NCI-H1092 treated with DMSO at 0.1 percent for 48 hours (cell line): ENCODE results near the gene JDP2.
A peak's percentile ranks its signal among the peaks of the same experiment; 100 is the strongest.
"Not testable (repeated sequence)": the region's sequence is repeated elsewhere in the genome, so short reads cannot be mapped to it uniquely, and the experiment has no call there.

Experiments used
- DNase-seq: peaks from one replicate; lab custom pipeline; 2025; lab: John Stamatoyannopoulos, UW

Gene JDP2

DNA sequence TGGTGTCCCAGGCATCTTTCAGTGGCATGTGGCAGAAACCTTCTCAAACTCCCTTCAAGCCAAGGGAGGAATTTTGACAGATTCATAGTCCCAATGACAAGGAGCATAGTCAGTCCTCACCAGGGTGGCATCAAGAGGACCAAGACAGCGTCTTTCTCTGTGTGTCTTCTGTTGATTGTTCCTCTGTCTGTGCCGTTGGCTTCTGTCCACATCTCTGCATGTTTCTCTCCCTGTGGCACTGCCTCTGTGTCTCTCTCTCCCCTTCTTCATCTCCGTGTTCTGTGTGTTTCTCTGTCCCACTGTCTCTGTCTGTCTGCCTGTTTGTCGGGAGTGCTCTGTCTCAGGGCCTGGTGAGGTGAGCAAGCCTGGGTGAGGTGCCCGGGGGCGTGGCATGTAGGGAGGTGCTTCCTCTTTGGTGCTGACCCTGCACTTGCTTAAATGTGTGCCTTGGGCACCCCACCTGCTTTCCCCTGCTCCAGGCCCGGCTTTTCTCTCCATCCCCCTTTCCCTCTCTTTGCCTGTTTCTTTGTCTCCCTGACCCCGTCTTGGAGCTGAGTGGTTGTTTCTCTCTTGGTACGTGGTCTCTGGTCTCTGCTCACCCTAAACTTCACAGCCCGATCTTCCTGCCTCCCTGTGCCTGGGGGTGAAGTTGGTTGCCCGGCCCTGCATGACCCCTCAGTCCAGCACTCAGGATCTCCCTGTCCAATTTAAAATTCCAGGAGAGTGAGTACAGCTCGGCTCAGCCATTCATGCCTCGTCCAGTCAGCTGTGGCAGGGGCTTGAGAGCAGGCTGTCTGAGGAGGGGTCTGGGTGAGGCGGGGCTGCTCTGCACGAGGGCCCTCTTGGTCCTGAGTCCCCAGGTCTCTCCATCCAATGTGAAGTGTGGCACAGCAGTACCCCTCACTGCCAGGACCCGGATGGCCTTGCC, 28.5 kb downstream of the JDP2 start:
- DNase-seq, result no peak

GRCh38 chr14:75456997-75457335, 29.1 kb downstream of the JDP2 start:
- DNase-seq, result no peak

DNA sequence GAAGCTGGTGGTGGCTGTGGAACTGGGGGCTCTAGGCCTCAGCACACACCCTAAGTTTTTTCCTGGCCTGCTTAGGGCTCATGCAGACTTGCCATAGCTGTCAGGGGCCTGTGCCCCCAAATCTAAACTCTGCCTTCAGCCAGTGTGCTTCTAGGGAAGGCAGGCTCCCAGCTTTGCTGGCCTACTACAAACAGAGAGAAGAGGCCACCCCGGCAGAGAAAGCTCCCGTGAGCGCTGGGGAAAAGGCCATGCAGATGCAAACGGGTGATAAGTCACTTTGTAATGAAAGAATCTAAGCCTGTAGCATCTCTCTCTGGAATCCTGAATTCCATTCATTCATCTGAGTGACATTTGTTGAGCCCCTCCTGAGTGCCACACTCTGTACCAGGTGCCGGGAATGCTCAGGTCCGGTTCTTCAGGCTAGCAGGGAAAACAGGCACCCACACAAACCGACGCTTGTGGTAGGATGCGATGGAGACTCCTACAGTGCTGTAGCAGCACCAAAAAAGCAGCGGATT, 29.9 kb downstream of the JDP2 start:
- DNase-seq, result no peak

- no peak for DNase-seq
Observed at GRCh38 chr14:75458305-75458704, 30.5 kb downstream of the JDP2 start.

DNA sequence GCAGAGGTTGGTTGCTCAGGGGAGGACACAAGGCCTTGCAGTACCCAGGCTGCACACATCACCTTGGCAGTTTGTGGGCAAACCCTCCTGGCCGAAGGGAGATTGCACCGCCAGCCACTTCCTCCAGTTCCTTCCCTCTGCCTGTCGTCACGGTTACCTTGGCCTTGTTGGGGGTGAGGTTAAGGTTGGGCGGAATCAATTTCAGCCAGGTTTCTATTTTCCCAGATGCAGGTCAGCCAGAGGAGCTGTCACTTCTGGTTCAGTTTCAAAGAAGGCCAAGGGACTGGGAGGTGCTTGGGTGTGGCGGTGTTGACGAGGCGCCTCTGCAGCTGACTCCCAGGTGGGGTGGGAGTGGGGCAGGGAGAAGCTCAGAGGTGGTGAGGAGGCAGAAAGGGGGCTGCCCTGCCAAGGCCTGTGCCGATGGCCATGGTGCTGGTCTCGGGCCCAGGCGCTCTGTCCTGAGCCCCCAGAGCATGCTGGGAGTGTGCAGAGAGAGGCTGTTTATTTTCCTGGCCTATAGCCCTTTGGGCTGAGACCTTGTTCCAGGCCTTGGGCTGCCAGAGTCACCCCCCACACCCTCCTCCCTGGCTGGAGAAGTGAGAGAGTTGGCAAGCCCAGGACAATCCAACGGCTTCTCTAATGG, 31.4 kb downstream of the JDP2 start:
- DNase-seq, result no peak

DNA sequence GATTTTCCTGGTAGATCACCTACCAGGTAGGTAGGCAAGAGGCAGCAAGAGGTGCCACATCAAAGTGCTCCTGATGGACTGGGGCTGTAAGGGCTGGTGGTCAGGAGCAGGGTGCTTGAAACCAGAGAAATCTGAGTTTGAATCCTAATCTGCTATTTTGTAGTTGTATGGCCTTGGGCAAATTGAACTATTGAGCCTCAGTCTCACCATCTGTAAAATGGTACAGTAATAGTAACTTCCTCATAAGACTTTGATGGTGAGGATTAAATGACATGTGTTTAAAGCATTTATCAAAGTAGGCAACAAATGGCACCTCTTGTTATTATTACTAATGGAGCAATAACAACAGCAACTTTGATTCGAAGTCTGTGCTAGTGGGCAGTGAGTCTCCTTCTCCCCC, 32.0 kb downstream of the JDP2 start:
- DNase-seq, result no peak

DNA sequence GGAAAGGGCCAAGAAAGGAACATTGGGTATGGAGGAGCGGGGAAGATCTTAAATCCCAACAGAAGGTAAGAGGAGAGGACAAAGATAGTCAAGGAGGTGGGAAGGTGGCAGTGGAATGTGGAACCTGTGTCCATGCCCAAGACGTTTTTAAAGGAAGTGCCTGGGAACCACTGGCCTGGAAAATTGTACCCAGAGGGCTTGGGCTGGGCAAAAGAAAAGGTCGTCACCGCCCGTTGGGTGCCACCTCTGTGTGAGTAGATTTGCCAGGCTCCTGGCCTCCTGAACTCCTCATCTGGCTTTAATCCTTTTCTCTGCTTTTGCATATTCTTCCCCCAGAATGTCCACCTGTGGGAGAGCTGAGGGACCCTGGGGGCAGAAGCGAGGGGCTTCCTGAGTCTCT, 32.6 kb downstream of the JDP2 start:
- DNase-seq, result no peak

- DNase-seq, result no peak
Observed at GRCh38 chr14:75461303-75461702, 33.5 kb downstream of the JDP2 start.

DNA sequence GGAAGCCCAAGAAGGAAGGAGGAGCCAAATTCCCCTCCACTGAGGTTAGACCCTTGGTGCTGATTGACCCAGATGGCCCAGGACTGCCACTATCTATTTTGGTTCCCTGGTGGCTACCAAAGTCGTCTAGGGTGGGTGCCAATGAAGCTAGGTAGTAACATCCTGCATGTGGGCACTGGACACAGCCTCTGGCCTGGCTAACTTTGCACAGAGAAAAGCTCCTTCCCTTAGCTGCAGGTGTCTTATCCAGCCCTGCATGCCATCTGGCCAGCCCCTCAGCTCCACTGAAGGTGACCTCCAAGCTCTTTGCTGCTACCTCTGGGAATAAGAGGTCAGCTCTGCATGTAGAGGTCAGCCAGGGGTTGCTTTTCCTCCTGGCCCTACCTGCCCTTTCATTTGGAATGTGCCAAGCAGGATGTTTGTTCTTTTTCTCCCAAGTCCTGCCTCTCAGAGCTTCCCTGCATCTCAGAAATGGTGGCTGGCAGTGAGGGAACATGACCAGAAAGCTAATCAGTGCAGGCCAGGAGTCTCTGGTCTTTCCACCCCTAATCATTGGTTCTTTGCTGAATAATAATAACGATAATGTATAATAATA, 34.0 kb downstream of the JDP2 start:
- DNase-seq, result no peak

DNA sequence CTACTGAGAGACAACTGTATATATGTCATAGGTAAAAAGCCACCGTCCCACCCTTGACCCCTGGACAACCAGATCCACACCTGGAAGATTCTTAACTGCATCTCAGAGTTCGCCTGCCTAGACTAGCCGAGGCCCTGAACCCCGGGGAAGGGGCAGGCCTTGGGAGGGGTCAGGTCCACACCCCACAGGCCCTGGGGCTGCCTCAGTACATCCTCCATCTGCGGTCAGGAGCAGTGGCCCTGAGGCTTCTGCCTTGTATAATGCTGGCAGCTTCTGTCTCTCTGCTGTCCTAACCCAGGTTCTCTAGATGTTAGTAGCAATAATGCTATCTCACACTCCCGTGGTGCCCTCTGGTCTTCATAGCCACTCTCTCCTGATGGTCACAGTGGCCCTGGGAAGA, 36.8 kb downstream of the JDP2 start:
- DNase-seq, result no peak

GRCh38 chr14:75467763-75468162, 39.9 kb downstream of the JDP2 start:
- DNase-seq, result no peak

GRCh38 chr14:75469164-75469563, 41.3 kb downstream of the JDP2 start:
- DNase-seq, result no peak

GRCh38 chr14:75469606-75470237, 41.9 kb downstream of the JDP2 start:
- DNase-seq, result peak; percentile 93

DNA sequence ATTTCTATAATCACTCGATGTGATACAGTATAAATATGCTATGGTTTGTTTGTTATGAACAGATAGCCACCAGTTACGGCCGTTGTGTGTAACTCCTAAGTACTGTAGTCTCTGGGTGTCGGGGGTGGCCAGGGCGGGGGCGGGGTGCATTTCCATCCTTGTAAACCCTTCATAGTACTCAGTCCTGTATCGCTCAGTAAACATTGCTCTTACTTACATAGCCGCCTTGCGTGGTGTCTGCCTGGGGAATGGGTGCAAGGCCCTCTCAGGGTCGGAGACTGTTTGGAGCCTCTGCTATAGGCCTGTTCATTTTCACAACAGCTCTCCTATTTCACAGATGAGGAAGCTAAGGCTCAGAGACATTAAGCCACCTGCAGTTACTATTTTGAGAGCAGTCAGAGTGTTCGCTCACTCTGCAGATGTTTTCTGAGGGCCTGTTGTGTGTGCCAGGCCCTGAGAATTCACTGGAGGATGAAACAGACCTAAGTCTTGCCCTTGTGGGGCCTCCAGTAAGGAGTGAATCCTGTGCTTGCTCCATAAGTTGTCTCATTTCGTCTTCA, 42.5 kb downstream of the JDP2 start:
- DNase-seq, result peak; percentile 93

DNA sequence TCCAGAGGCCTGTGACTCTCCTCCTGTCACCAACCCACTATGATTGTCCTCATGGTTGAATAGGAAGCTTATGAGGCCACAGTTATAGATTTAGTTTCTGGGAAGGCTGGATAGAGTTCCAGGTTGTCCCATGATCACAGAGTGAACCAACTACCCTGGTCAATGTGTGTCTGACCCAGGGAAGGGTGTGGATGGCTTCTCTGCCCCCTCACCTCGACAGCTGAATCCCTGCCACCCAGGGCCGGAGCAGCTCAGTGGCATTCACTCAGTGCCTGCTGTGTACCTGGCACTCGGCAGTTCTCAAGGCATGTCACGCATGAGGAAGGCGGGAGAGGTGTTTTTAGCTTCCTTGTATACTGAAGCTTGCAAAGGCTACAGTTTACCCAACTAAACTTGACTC, 43.2 kb downstream of the JDP2 start:
- DNase-seq, result no peak

- not testable (repeated sequence) for DNase-seq
Observed at GRCh38 chr14:75474127-75474526, 46.3 kb downstream of the JDP2 start.

GRCh38 chr14:75476274-75476995, 48.6 kb downstream of the JDP2 start:
- peak; percentile 39 for DNase-seq

DNA sequence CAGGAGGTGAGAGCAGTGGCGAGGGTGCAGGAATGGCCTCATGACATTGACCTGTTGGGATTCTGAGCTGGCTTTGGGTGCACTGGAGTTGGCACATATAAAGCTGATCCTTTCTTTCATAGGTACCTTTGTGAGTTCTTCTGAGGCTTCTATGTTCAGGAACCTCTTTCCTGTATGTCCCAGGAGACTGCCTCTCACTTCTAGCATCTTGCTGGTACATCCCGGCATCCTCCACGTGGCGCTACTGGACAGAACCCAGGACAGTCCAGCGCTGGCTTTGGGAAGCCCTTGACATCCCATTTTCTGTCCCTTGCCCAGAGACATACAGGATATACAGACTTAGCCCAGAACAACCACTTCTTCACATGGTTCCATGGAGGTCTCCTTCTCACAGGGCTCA, 50.1 kb downstream of the JDP2 start:
- DNase-seq, result no peak

DNA sequence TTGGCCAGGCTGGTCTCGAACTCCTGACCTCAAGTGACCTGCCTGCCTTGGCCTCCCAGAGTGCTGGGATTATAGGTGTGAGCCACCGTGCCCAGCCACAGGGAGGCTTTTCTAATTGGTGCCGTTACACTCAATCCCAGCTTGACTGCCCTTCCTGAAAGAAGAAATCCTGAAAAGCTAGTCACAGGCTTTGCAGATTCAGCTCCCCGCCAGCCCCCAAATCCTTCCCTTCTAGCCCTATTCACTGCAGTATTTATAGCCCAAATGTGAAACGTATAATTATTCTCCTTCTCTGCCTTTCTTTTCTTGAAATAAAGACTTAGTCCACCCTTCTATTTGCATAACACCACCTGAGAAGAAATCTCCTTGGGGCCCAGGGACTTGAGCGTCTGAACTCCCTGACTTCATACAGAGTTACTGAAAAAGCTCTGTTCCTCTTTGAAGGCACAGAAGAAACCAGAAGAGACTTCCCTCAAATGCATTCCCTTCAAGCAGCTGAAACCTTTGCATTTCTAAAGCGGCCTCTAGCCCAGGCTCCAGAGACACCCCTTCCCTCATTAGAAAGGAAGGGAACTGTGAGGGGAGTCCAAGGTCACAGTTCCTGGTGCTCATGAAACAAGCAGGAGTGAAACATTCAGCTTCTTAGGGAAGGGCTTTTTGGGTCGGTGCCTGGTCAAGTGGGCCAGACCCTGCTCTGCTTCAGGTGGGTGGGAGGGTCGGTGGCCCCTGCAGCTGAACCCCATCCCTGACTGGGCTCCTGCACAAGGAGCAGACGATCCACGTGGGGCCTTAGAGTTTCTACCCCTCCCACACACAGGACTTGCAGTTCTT, 52.2 kb downstream of the JDP2 start:
- no peak for DNase-seq

DNA sequence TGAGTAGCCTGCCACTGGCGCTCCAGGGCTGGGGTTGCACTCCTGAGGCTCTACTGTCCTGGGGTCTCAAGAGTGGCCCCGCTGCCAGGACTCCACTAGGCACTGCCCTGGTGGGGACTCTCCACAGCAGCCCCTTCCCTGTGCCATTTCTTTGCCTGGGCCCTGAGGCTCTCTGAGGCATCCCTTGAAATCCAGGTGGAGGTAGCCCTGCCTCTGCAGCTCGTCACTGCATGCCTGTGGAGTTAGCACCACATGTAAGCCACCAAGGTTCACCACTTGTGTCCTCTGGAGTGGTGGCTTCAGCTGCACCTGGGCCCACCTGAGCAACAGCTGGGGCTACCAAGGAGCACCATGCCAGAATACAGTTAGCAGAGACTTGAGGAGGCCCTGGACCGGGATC, 54.5 kb downstream of the JDP2 start:
- DNase-seq, result no peak
